Glomerular visceral epithelial cell (primary cell): ENCODE results near the gene TNFRSF14.

Experiments used
- DNase-seq: peaks from one replicate; pipeline ENCODE4 v3.0.0-alpha.2; 2016; ENCODE audit errors: extremely low spot score

Gene TNFRSF14

GRCh38 chr1:2587860-2588571, 31.8 kb downstream of the TNFRSF14 start:
- DNase-seq: no peak

- DNase-seq: no peak
Observed at GRCh38 chr1:2588661-2589430, 32.7 kb downstream of the TNFRSF14 start.

- DNase-seq: no peak
Observed at GRCh38 chr1:2589431-2590232, 33.5 kb downstream of the TNFRSF14 start.

- no peak for DNase-seq
Observed at GRCh38 chr1:2590233-2591141, 34.3 kb downstream of the TNFRSF14 start.

- DNase-seq: no peak
Observed at GRCh38 chr1:2591233-2591580, 35.0 kb downstream of the TNFRSF14 start.

- DNase-seq: no peak
Observed at GRCh38 chr1:2591581-2592261, 35.5 kb downstream of the TNFRSF14 start.

GRCh38 chr1:2592672-2593071, 36.5 kb downstream of the TNFRSF14 start:
- no peak for DNase-seq

- no peak for DNase-seq
Observed at GRCh38 chr1:2593251-2593878, 37.2 kb downstream of the TNFRSF14 start.

- peak; percentile 44 for DNase-seq
Observed at GRCh38 chr1:2594001-2594640, 38.0 kb downstream of the TNFRSF14 start.

GRCh38 chr1:2594641-2595131, 38.5 kb downstream of the TNFRSF14 start:
- DNase-seq: no peak

- DNase-seq: no peak
Observed at GRCh38 chr1:2595261-2595811, 39.2 kb downstream of the TNFRSF14 start.

GRCh38 chr1:2595812-2596529, 39.8 kb downstream of the TNFRSF14 start:
- no peak for DNase-seq

- DNase-seq: no peak
Observed at GRCh38 chr1:2596530-2597333, 40.6 kb downstream of the TNFRSF14 start.

GRCh38 chr1:2597441-2598328, 41.5 kb downstream of the TNFRSF14 start:
- no peak for DNase-seq

- no peak for DNase-seq
Observed at GRCh38 chr1:2598329-2598931, 42.3 kb downstream of the TNFRSF14 start.

GRCh38 chr1:2601721-2602303, 45.6 kb downstream of the TNFRSF14 start:
- no peak for DNase-seq
